Hepatocyte (in vitro differentiated cells): Measurements from ENCODE around the gene HMG20A. TPM values are rescaled to one million over a fixed set of nuclear protein-coding genes. Genes with fewer than 3 reads are reported as not detected.

Experiments used
- DNase-seq: peaks from one replicate; pipeline ENCODE4 v3.0.0-alpha.2; 2016; ENCODE audit warnings: low spot score
- H2AFZ ChIP-seq: fragments of 200-600 bp; sonication (generic); 2 replicates; pipeline ENCODE4 v1.6.0; 2016; ENCODE audit warnings: antibody characterized with exemption, mild to moderate bottlenecking
- H3K27ac ChIP-seq: fragments of 200-600 bp; sonication (generic); 2 replicates; pipeline ENCODE4 v1.5.1; 2016; ENCODE audit warnings: mild to moderate bottlenecking
- H3K27me3 ChIP-seq: fragments of 200-600 bp; sonication (generic); 2 replicates; pipeline ENCODE4 v1.6.1; 2016
- H3K36me3 ChIP-seq: fragments of 200-600 bp; sonication (generic); replicated peaks from 2 replicates; pipeline ENCODE4 v1.5.1; 2016; ENCODE audit warnings: low read depth; ENCODE audit not compliant: insufficient read depth
- H3K4me1 ChIP-seq: fragments of 200-600 bp; sonication (generic); 2 replicates; pipeline ENCODE4 v1.5.1; 2016; ENCODE audit warnings: mild to moderate bottlenecking, moderate library complexity; ENCODE audit not compliant: insufficient read depth
- H3K4me2 ChIP-seq: fragments of 200-600 bp; sonication (generic); 2 replicates; pipeline ENCODE4 v1.6.0; 2016
- H3K4me3 ChIP-seq: fragments of 200-600 bp; sonication (generic); 2 replicates; pipeline ENCODE4 v1.5.1; 2016; ENCODE audit warnings: mild to moderate bottlenecking
- H3K79me2 ChIP-seq: fragments of 200-600 bp; sonication (generic); 2 replicates; pipeline ENCODE4 v1.6.0; 2017; ENCODE audit warnings: mild to moderate bottlenecking
- H3K9me2 ChIP-seq: fragments of 200-600 bp; sonication (generic); replicated peaks from 2 replicates; pipeline ENCODE4 v1.6.0; 2017; ENCODE audit warnings: mild to moderate bottlenecking; ENCODE audit not compliant: insufficient read depth
- H3K9me3 ChIP-seq: fragments of 200-600 bp; sonication (generic); 2 replicates; pipeline ENCODE4 v1.5.1; 2016; ENCODE audit warnings: low read depth, mild to moderate bottlenecking
- H4K20me1 ChIP-seq: fragments of 200-600 bp; sonication (generic); 2 replicates; pipeline ENCODE4 v1.6.0; 2016; ENCODE audit warnings: mild to moderate bottlenecking; ENCODE audit not compliant: insufficient read depth, poor library complexity, severe bottlenecking
- EZH2 ChIP-seq: fragments of 200-600 bp; sonication (generic); IDR thresholded peaks from 2 replicates; pipeline ENCODE4 v1.6.1; 2016; ENCODE audit warnings: antibody characterized with exemption, mild to moderate bottlenecking, borderline replicate concordance
- EZH2phosphoT487 ChIP-seq: fragments of 200-600 bp; sonication (generic); IDR thresholded peaks from one replicate; pipeline ENCODE4 v1.6.1; 2018; ENCODE audit warnings: antibody characterized with exemption, mild to moderate bottlenecking, low read depth, moderate library complexity; ENCODE audit not compliant: unreplicated experiment, severe bottlenecking
- WGBS: methylation state at CpG from one replicate; pipeline ENCODE4 v1.1.6; 2016; ENCODE audit warnings: low lambda C conversion rate; ENCODE audit errors: missing lambda C conversion rate; 5-methylcytosine and 5-hydroxymethylcytosine counted together
- polyA plus RNA-seq: library from polyadenylated mRNA; unstranded; fragments of >200 nt; fragmentation: Nextera tagmentation; extraction: Ambion mirVana; gene quantifications from 2 replicates; pipeline ENCODE4 v1.2.1, GENCODE V29; 2016
- total RNA-seq: library from RNA; depleted of rRNA; stranded (reverse); fragments of >200 nt; gene quantifications from 2 replicates; pipeline ENCODE4 v1.2.3, GENCODE V29; 2014
- TF ChIP-seq, protein P1 (sequence below): fragments of 200-600 bp; sonication (generic); IDR thresholded peaks from 2 replicates; pipeline ENCODE4 v1.5.1; 2016; ENCODE audit warnings: antibody characterized with exemption, mild to moderate bottlenecking; ENCODE audit not compliant: poor library complexity

Gene HMG20A
- total and polyA plus RNA-seq, 2 experiments from 2014 or later = 20.3 to 35.0 TPM

DNA sequence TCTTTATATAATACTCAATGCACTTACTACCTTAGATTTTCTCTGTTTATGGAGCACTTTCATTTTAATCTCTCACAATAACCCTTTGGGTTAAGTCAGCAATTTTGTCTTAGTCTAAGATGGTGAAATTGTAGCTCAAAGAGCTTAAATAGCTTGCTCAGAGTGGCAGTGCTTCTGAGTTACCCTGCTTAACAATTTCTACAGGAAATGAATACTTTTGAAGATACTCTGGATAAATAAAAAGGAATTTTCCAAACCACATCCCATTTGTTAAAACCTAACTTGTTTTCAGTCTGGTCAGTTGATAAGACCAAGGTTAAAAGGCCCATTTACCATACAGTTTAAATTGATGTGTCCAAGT, 37.2 kb downstream of the HMG20A start:
- Histone ChIP-seq H2AFZ (no peak overlapping the region), H3K27me3 (no peaks in the 10 kb centered on the region), H4K20me1 (no peaks in the 10 kb centered on the region), H3K9me2 (no peaks in the 10 kb centered on the region), H3K4me2 (no peak overlapping the region), H3K36me3 (no peaks in the 10 kb centered on the region), H3K27ac (peak overlapping the region; percentile 29), H3K79me2 (peaks cover 28% of the 10 kb centered on the region), H3K9me3 (no peaks in the 10 kb centered on the region), H3K4me1 (peaks cover 11% of the 10 kb centered on the region), H3K4me3 (no peak overlapping the region)
- DNase-seq = no peak
- no peak for TF ChIP-seq EZH2phosphoT487
- TF ChIP-seq EZH2 = no peak
- TF ChIP-seq, protein P1, sequence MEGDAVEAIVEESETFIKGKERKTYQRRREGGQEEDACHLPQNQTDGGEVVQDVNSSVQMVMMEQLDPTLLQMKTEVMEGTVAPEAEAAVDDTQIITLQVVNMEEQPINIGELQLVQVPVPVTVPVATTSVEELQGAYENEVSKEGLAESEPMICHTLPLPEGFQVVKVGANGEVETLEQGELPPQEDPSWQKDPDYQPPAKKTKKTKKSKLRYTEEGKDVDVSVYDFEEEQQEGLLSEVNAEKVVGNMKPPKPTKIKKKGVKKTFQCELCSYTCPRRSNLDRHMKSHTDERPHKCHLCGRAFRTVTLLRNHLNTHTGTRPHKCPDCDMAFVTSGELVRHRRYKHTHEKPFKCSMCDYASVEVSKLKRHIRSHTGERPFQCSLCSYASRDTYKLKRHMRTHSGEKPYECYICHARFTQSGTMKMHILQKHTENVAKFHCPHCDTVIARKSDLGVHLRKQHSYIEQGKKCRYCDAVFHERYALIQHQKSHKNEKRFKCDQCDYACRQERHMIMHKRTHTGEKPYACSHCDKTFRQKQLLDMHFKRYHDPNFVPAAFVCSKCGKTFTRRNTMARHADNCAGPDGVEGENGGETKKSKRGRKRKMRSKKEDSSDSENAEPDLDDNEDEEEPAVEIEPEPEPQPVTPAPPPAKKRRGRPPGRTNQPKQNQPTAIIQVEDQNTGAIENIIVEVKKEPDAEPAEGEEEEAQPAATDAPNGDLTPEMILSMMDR = no peak

DNA sequence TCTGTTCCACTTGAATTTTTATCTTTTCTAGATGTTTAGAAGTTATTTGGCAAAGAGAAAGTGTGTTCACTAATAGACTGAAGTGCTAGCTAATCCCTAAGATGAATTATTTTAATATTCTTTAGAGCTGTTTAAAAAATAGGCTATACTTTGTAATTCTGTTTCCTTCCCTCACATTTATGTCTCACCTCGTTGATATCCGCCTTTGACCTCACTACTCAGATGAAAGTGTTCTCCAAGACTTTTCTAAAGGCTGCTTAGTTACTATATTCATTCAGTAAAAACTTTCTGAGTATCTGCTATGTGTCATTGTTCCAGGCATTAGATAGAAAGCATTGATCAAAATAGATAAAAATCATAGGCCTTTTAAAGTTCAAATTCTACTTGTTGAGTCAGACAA, 38.3 kb downstream of the HMG20A start:
- H3K4me2 ChIP-seq = no peak overlapping the region
- TF ChIP-seq EZH2phosphoT487 (no peak), EZH2 (no peak)
- TF ChIP-seq, protein P1 = no peak
- no peaks in the 10 kb centered on the region for H3K27me3 ChIP-seq
- WGBS = 98% methylated on average over 2 of the region's 2 CpGs
- no peaks in the 10 kb centered on the region for H3K9me2 ChIP-seq
- H3K4me3 ChIP-seq = no peak overlapping the region
- peaks cover 11% of the 10 kb centered on the region for H3K4me1 ChIP-seq
- H3K79me2 ChIP-seq = peaks cover 19% of the 10 kb centered on the region
- H3K36me3 ChIP-seq = no peaks in the 10 kb centered on the region
- no peaks in the 10 kb centered on the region for H4K20me1 ChIP-seq
- no peak overlapping the region for H2AFZ ChIP-seq
- H3K9me3 ChIP-seq = no peaks in the 10 kb centered on the region
- no peak overlapping the region for H3K27ac ChIP-seq
- no peak for DNase-seq

DNA sequence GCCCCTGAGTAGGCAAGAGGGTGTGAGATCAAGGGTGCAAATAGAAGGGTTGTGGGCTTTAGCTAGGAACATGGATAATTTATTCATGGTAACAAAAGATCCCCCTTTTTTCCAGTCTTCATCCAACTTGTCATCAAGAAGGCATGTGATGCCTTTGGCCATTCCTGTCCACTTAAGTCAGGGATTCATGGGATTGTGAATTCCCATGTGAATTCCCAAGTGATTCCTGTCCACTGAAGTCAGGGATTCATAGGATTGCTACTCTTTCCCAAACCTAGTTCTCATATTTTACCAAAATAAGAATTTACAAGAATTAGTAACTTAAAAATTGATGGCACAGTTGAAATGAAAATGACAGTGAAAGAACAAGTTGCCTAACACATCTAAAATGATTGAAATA, 40.8 kb downstream of the HMG20A start:
- H3K4me1 ChIP-seq = peaks cover 8% of the 10 kb centered on the region
- H3K79me2 ChIP-seq = peaks cover 15% of the 10 kb centered on the region
- no peak overlapping the region for H3K27ac ChIP-seq
- H3K4me2 ChIP-seq = no peak overlapping the region
- H2AFZ ChIP-seq = no peak overlapping the region
- H3K9me2 ChIP-seq = no peaks in the 10 kb centered on the region
- DNase-seq = no peak
- TF ChIP-seq EZH2phosphoT487 = no peak
- no peak for TF ChIP-seq EZH2
- TF ChIP-seq, protein P1 = no peak
- no peaks in the 10 kb centered on the region for H4K20me1 ChIP-seq
- H3K36me3 ChIP-seq = no peaks in the 10 kb centered on the region
- no peaks in the 10 kb centered on the region for H3K27me3 ChIP-seq
- H3K9me3 ChIP-seq = no peaks in the 10 kb centered on the region
- no peak overlapping the region for H3K4me3 ChIP-seq

DNA sequence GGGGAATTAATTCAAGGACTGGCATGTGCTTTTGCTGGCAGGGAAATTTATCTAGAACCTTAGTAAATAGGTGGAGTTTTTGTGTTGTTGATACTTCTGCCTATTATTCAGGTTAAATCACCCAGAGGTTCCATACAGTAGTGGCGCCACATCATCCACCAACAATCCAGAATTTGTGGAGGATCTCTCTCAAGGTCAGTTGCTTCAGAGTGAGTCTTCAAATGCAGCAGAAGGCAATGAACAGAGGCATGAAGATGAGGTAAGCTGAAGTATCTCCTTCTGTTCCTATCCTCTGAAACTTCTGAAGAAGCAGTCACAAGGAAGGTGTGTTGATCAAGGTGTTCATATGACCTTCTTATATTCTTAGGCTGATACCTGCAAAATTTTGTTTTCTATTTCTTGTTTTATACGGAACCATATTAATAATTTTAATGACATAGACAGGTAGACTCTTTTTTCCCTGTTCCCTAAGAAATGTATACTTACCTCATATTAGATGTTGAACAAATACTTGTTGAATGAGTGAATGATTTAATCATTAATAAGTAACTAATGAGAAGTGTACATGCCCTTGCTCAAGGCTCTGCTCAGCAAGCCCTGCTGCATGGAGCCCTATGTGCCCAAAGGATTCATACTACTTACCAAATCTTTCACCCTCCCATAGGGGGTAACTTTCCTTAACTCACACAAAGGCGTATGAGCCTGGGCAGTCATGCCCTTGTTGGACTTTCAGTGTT, 43.6 kb downstream of the HMG20A start:
- Histone ChIP-seq H3K4me2 (no peak overlapping the region), H3K27ac (no peak overlapping the region), H3K36me3 (peaks cover 4% of the 10 kb centered on the region), H4K20me1 (no peaks in the 10 kb centered on the region), H3K9me3 (no peaks in the 10 kb centered on the region), H3K4me3 (no peak overlapping the region), H3K27me3 (no peaks in the 10 kb centered on the region), H3K79me2 (peaks cover 10% of the 10 kb centered on the region), H3K9me2 (no peaks in the 10 kb centered on the region), H3K4me1 (no peaks in the 10 kb centered on the region), H2AFZ (no peak overlapping the region)
- WGBS = 93% methylated on average over 3 of the region's 3 CpGs
- TF ChIP-seq EZH2 (no peak), EZH2phosphoT487 (no peak)
- TF ChIP-seq, protein P1 = no peak
- DNase-seq = peak; percentile 6
